Measurements from ENCODE around the gene RET. TPM values are rescaled to one million over a fixed set of nuclear protein-coding genes. Genes with fewer than 3 reads are reported as not detected.
"Not testable (repeated sequence)": the region's sequence is repeated elsewhere in the genome, so short reads cannot be mapped to it uniquely, and the experiment has no call there.

The RET gene
- total RNA-seq, 1 donor from 2014 or later, result 0.94 TPM

GRCh38 chr10:43136995-43137716 is 60.3 kb downstream of the RET start:
- DNase-seq, result no peak

GRCh38 chr10:43137717-43138020 is 60.8 kb downstream of the RET start:
- DNase-seq, result peak; percentile 58

GRCh38 chr10:43138021-43138756 is 61.3 kb downstream of the RET start, which contains the start of gene CSGALNACT2:
TSS of gene CSGALNACT2 (plus strand) at chr10:43138445. CDS start at chr10:43155150, 16,705 bp downstream.
- DNase-seq, result peak; percentile 76

DNA sequence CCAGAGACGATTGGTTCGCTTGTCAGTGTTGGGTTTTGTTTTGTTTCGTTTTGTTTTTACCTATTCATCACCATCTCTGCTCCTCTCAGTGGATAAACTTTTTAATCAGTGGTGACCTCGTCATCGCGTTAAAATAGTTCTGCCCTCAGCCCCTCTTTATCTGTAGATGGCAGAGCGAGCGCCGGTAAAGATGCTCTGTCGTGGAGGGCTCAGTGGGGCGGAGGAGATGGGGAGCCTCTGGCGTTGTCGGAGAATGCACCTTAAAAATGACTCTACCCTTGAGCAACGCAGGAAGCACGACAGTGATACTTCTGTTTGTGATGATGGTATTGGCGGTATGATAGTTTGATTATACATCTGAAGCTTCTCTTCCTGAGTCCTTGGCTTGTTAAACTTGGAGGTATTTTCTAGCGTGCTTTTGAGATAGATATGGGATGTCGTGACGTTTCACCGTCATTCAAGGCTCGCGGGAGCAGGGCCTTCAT is 61.9 kb downstream of the RET start:
- no peak for DNase-seq

- no peak for DNase-seq
Measured at GRCh38 chr10:43141421-43141820, 64.6 kb downstream of the RET start.

- no peak for DNase-seq
Measured at GRCh38 chr10:43145311-43145710, 68.4 kb downstream of the RET start.

DNA sequence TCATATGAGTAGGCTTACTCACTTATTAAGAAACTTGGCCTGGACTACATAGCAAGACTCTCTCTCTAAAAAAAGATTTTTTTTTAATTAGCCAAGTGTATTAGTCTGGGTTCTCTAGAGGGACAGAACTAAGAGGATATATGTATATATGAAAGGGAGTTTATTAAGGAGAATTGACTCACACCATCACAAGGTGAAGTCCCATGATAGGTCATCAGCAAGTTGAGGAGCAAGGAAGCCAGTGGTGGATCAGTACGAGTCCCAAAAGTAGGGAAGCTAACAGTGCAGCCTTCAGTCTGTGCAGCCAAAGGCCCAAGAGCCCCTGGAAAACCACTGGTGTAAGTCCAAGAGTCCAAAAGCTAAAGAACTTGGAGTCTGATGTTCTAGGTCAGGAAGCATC is 69.1 kb downstream of the RET start:
- DNase-seq, result not testable (repeated sequence)

DNA sequence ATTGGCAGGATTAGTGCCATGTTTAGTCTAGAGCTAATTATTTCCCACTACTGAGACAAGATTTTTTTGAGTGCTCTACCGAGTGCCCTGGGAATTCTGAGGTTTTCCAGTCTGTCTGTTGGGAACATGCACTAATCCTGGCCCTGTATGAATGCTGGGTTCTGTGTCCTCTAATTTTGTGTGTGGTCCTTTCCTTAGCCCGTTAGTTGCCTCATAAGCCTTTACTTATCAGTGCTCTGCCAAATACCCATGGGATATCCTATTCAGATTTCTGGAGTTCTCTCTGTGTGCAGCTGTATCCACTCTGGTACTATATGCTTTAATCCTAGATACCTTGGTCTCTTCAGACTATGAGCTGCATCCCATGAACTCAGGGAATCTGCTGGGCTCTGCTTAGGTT is 74.5 kb downstream of the RET start:
- DNase-seq, result no peak

DNA sequence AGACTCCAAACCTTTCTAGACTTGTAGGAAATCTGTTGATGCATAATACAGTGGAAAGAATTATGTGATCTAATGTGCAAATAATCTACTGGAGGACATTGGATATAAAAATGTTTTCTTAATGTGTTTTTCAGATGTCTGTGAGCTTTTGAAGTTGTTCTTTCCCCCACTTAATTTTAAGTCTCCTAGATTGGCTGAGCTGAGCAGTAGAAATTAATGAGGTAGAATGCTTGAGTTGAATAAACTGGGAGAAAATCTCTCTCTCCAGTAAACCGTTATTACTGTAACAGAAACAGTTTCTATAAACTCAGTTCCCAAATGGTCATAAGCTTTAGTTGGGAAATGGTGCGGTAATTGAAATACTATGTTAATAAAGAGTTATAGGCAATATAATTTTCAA is 77.0 kb downstream of the RET start:
- no peak for DNase-seq

GRCh38 chr10:43155221-43155620 is 78.4 kb downstream of the RET start:
- no peak for DNase-seq

GRCh38 chr10:43155741-43156140 is 78.9 kb downstream of the RET start:
- no peak for DNase-seq

DNA sequence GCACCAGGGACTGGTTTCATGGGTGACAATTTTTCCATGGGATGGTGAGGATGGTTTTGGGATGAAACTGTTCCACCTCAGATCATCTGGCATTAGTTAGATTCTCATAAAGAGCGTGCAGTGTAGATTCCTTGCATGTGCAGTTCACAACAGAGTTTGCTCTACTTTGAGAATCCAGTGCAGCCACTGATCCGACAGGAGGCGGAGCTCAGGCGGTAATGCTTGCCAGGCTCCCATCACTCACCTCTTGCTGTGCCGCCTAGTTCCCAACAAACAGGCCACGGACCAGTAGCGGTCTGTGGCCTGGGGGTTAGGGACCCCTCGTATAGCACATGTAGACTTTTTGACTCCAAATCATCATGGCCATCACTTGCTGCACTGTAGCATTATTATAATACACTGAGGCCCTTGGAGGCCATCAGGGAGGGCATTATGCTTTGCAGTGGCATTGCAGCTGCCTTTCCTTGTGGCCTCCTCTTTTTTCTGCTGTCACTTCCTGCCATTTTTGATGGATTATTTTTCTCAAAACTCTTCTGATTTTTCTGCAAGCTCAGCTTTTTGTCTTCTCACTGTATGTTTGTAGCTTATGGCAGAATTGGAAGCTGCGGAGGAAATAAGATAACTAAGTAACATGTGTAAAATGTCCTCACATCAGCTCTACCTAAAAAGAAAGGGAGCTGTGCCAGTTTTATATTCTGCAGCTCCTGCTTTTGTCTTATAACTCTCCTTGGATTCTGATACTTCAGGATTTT is 79.9 kb downstream of the RET start:
- no peak for DNase-seq

- DNase-seq, result no peak
Measured at GRCh38 chr10:43158636-43159035, 81.8 kb downstream of the RET start.

GRCh38 chr10:43160046-43160920 is 83.4 kb downstream of the RET start:
- no peak for DNase-seq

DNA sequence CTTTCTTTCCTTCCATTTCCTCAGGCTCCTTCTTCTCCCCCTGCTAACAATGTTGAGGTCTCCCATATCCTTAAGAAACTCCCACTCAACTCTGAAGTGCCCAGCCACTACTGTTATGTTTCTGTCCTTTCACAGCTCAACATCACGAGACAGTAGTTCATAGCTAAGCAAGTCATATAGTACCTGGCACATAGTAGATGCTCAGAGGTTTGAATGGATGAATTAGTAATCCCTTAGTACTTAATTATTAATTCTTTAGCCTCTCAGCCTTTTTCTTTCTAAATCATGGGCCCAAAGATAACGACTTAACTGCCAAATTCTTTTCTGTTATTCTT is 84.0 kb downstream of the RET start:
- DNase-seq, result no peak

- DNase-seq, result no peak
Measured at GRCh38 chr10:43162604-43163003, 85.7 kb downstream of the RET start.

- no peak for DNase-seq
Measured at GRCh38 chr10:43166207-43166879, 89.5 kb downstream of the RET start.

- DNase-seq, result no peak
Measured at GRCh38 chr10:43166880-43167497, 90.1 kb downstream of the RET start.

GRCh38 chr10:43167498-43167889 is 90.6 kb downstream of the RET start:
- no peak for DNase-seq

DNA sequence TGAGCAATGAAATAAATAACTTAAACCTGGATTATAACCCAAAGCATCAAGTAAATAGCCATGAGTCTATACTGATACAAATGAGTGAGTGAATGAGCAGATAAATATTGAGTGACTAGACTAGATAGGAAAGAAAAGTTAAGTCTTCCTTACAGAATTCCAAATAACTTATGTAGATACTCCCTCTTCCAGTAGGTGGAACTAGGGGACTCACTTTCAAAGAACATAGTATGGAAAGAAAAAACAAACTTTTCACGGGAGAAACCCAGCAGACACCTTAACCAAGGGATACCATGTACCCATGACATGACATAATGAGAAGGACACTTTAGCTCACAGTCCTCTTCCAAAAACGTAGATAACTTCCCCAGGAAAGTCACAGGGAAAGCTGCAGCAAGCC is 93.6 kb downstream of the RET start:
- DNase-seq, result no peak

GRCh38 chr10:43172645-43173044 is 95.8 kb downstream of the RET start:
- DNase-seq, result no peak

Measured in occipital lobe (tissue), 2 donors.